ENCODE data around the gene FAM186B. TPM values are rescaled to one million over a fixed set of nuclear protein-coding genes. Genes with fewer than 3 reads are reported as not detected.

FAM186B gene
- total RNA-seq, 1 donor from 2014 or later: 0.26 TPM

GRCh38 chr12:49636979-49637755, 31.7 kb upstream of the FAM186B start:
- peak; percentile 76 for TF ChIP-seq CTCF (IDR thresholded peaks at IDR 0.05; ENCODE audit: insufficient read depth, low read length, severe bottlenecking)
- Histone ChIP-seq H3K4me3 (ENCODE audit: low read depth, low read length) (no peak overlapping the region), H3K36me3 (ENCODE audit: control insufficient read depth, insufficient read depth, low read length) (peaks cover 8% of the 10 kb centered on the region), H3K27me3 (ENCODE audit: control insufficient read depth, insufficient read depth, low read length) (no peaks in the 10 kb centered on the region)
- DNase-seq (ENCODE audit: low read depth): peak; percentile 60
- no peak for FAIRE-seq

- FAIRE-seq: no peak
- no peak overlapping the region for H3K4me3 ChIP-seq (ENCODE audit: low read depth, low read length)
- peaks cover 7% of the 10 kb centered on the region for H3K36me3 ChIP-seq (ENCODE audit: control insufficient read depth, insufficient read depth, low read length)
- H3K27me3 ChIP-seq (ENCODE audit: control insufficient read depth, insufficient read depth, low read length): no peaks in the 10 kb centered on the region
- TF ChIP-seq CTCF (IDR thresholded peaks at IDR 0.05; ENCODE audit: insufficient read depth, low read length, severe bottlenecking): no peak
- no peak for DNase-seq (ENCODE audit: low read depth)
These were observed 31.1 kb upstream of the FAM186B start for GRCh38 chr12:49636574-49636973.

- no peaks in the 10 kb centered on the region for H3K27me3 ChIP-seq (ENCODE audit: control insufficient read depth, insufficient read depth, low read length)
These were observed 30.2 kb upstream of the FAM186B start for GRCh38 chr12:49635656-49636055.

GRCh38 chr12:49635036-49635435, 29.6 kb upstream of the FAM186B start:
- Histone ChIP-seq H3K36me3 (ENCODE audit: control insufficient read depth, insufficient read depth, low read length) (peaks cover 5% of the 10 kb centered on the region), H3K4me3 (ENCODE audit: low read depth, low read length) (no peak overlapping the region), H3K27me3 (ENCODE audit: control insufficient read depth, insufficient read depth, low read length) (no peaks in the 10 kb centered on the region)
- DNase-seq (ENCODE audit: low read depth) (no peak), FAIRE-seq (no peak)
- TF ChIP-seq CTCF (IDR thresholded peaks at IDR 0.05; ENCODE audit: insufficient read depth, low read length, severe bottlenecking): no peak

More at GRCh38 chr12:49635656-49636055, 30.2 kb upstream of the FAM186B start:
- no peak for TF ChIP-seq CTCF (IDR thresholded peaks at IDR 0.05; ENCODE audit: insufficient read depth, low read length, severe bottlenecking)
- DNase-seq (ENCODE audit: low read depth) (no peak), FAIRE-seq (no peak)
- no peak overlapping the region for H3K4me3 ChIP-seq (ENCODE audit: low read depth, low read length)
- peaks cover 7% of the 10 kb centered on the region for H3K36me3 ChIP-seq (ENCODE audit: control insufficient read depth, insufficient read depth, low read length)

GRCh38 chr12:49633703-49634345, 28.4 kb upstream of the FAM186B start:
- Histone ChIP-seq H3K36me3 (ENCODE audit: control insufficient read depth, insufficient read depth, low read length) (peaks cover 5% of the 10 kb centered on the region), H3K27me3 (ENCODE audit: control insufficient read depth, insufficient read depth, low read length) (no peaks in the 10 kb centered on the region), H3K4me3 (ENCODE audit: low read depth, low read length) (no peak overlapping the region)
- TF ChIP-seq CTCF (IDR thresholded peaks at IDR 0.05; ENCODE audit: insufficient read depth, low read length, severe bottlenecking): no peak
- DNase-seq (ENCODE audit: low read depth): no peak
- FAIRE-seq: no peak

Measured in bronchial epithelial cell (primary cell).